OCI-LY3 (cell line): Measurements from ENCODE around the gene PTPRN2.

ENCODE experiments used
- H2AFZ ChIP-seq: fragments of 200-600, 300-600 bp; shearing (Covaris generic); 2 replicates; pipeline ENCODE4 v1.6.0; 2014; ENCODE audit warnings: antibody characterized with exemption, low read depth, low read length
- H3K27ac ChIP-seq: fragments of 200-600, 300-600 bp; sonication (generic); 2 replicates; pipeline ENCODE4 v1.5.1; 2014; ENCODE audit warnings: mild to moderate bottlenecking, low read length, moderate library complexity, mixed read lengths
- H3K27me3 ChIP-seq: fragments of 200-600, 300-600 bp; sonication (generic); 2 replicates; pipeline ENCODE4 v1.6.1; 2014; ENCODE audit warnings: low read depth, low read length, mixed read lengths
- H3K36me3 ChIP-seq: fragments of 200-600, 300-600 bp; sonication (generic); replicated peaks from 2 replicates; pipeline ENCODE3; 2014; ENCODE audit warnings: low read depth, low read length, mixed read lengths
- H3K4me1 ChIP-seq: fragments of 300-600, 200-600 bp; sonication (generic); 2 replicates; pipeline ENCODE4 v1.6.1; 2014; ENCODE audit warnings: low read length, mixed read lengths
- H3K4me2 ChIP-seq: fragments of 200-600, 300-600 bp; sonication (generic); 2 replicates; pipeline ENCODE4 v1.6.1; 2014; ENCODE audit warnings: low read length, mixed read lengths
- H3K4me3 ChIP-seq: fragments of 300-600, 200-600 bp; sonication (generic); 2 replicates; pipeline ENCODE4 v1.5.1; 2014; ENCODE audit warnings: antibody characterized with exemption, mild to moderate bottlenecking, low read length, moderate library complexity
- H3K79me2 ChIP-seq: fragments of 300-600, 200-600 bp; shearing (Covaris generic); 2 replicates; pipeline ENCODE4 v1.6.1; 2014; ENCODE audit warnings: mild to moderate bottlenecking, low read length, mixed read lengths
- H3K9ac ChIP-seq: fragments of 300-600, 200-600 bp; shearing (Covaris generic); 2 replicates; pipeline ENCODE4 v1.6.0; 2014; ENCODE audit warnings: mild to moderate bottlenecking, low read length, moderate library complexity
- H3K9me3 ChIP-seq: fragments of 200-600, 300-600 bp; shearing (Covaris generic); 2 replicates; pipeline ENCODE4 v1.6.1; 2014; ENCODE audit warnings: low read length, mixed read lengths; ENCODE audit not compliant: insufficient read depth
- H4K20me1 ChIP-seq: fragments of 200-600, 300-600 bp; sonication (generic); 2 replicates; pipeline ENCODE4 v1.6.1; 2016; ENCODE audit warnings: low read length, mixed read lengths; ENCODE audit not compliant: insufficient read depth
- EZH2phosphoT487 ChIP-seq: fragments of 200-600 bp; shearing (Covaris generic); IDR thresholded peaks from 2 replicates; pipeline ENCODE4 v1.6.1; 2018; ENCODE audit warnings: antibody characterized with exemption, mixed run types, low read depth
- TF ChIP-seq, protein P1 (sequence below): fragments of 200-600, 300-600 bp; sonication (generic); IDR thresholded peaks from 2 replicates; pipeline ENCODE4 v1.5.1; 2014; ENCODE audit warnings: antibody characterized with exemption, low read length, low read depth

The PTPRN2 gene

DNA sequence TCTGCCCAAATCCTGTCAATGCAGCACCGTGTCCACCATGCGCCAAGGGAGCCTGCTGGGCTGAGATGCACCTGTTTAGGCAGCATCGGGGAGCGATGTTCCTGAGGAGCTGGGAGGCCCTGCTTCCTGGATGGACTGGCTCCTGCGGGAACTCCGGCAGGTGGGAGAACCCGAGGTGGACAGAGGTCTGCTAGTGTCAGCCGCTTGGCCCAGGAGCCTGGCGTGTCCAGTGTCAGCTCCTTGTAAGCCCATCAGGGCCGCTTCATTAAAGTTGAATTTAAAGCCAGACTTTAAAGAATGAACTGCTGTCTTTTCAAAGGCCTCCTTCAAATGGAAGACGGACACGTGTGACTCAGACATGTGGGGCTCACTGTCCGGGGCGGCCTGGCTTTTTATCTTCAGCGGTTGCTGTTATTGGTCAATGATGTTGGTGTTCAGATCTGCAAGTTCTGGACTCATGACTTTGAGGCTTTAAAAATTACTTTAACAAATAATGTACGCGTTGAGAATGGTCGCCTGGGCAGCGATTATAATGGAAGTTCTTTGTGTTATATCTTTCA lies 828.3 kb downstream of the PTPRN2 start:
- no peak for TF ChIP-seq EZH2phosphoT487
- TF ChIP-seq, protein P1, sequence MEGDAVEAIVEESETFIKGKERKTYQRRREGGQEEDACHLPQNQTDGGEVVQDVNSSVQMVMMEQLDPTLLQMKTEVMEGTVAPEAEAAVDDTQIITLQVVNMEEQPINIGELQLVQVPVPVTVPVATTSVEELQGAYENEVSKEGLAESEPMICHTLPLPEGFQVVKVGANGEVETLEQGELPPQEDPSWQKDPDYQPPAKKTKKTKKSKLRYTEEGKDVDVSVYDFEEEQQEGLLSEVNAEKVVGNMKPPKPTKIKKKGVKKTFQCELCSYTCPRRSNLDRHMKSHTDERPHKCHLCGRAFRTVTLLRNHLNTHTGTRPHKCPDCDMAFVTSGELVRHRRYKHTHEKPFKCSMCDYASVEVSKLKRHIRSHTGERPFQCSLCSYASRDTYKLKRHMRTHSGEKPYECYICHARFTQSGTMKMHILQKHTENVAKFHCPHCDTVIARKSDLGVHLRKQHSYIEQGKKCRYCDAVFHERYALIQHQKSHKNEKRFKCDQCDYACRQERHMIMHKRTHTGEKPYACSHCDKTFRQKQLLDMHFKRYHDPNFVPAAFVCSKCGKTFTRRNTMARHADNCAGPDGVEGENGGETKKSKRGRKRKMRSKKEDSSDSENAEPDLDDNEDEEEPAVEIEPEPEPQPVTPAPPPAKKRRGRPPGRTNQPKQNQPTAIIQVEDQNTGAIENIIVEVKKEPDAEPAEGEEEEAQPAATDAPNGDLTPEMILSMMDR, result no peak
- H4K20me1 ChIP-seq, result no peaks in the 10 kb centered on the region

GRCh38 chr7:157758468-157759245 lies 829.0 kb downstream of the PTPRN2 start:
- H2AFZ ChIP-seq, result no peak overlapping the region
- H3K9me3 ChIP-seq, result no peaks in the 10 kb centered on the region
- H3K27ac ChIP-seq, result no peak overlapping the region
- H3K4me2 ChIP-seq, result no peak overlapping the region
- H3K4me3 ChIP-seq, result no peak overlapping the region
- no peak overlapping the region for H3K9ac ChIP-seq
- no peaks in the 10 kb centered on the region for H4K20me1 ChIP-seq
- no peaks in the 10 kb centered on the region for H3K36me3 ChIP-seq
- no peaks in the 10 kb centered on the region for H3K4me1 ChIP-seq
- H3K27me3 ChIP-seq, result no peaks in the 10 kb centered on the region
- no peaks in the 10 kb centered on the region for H3K79me2 ChIP-seq
- TF ChIP-seq EZH2phosphoT487, result no peak
- TF ChIP-seq, protein P1, result no peak

More for the DNA sequence above, 828.3 kb downstream of the PTPRN2 start:
- Histone ChIP-seq H3K36me3 (no peaks in the 10 kb centered on the region), H3K9me3 (no peaks in the 10 kb centered on the region), H3K4me2 (no peak overlapping the region), H3K79me2 (no peaks in the 10 kb centered on the region), H3K27me3 (no peaks in the 10 kb centered on the region), H2AFZ (no peak overlapping the region), H3K27ac (no peak overlapping the region), H3K9ac (no peak overlapping the region), H3K4me3 (no peak overlapping the region), H3K4me1 (no peaks in the 10 kb centered on the region)

GRCh38 chr7:157757776-157758467 lies 829.7 kb downstream of the PTPRN2 start:
- H3K9ac ChIP-seq, result no peak overlapping the region
- no peak overlapping the region for H3K4me3 ChIP-seq
- H4K20me1 ChIP-seq, result no peaks in the 10 kb centered on the region
- no peaks in the 10 kb centered on the region for H3K36me3 ChIP-seq
- no peaks in the 10 kb centered on the region for H3K79me2 ChIP-seq
- no peak overlapping the region for H3K27ac ChIP-seq
- TF ChIP-seq, protein P1, result no peak
- TF ChIP-seq EZH2phosphoT487, result no peak
- no peaks in the 10 kb centered on the region for H3K27me3 ChIP-seq
- H3K9me3 ChIP-seq, result no peaks in the 10 kb centered on the region
- no peaks in the 10 kb centered on the region for H3K4me1 ChIP-seq
- no peak overlapping the region for H2AFZ ChIP-seq
- no peak overlapping the region for H3K4me2 ChIP-seq

DNA sequence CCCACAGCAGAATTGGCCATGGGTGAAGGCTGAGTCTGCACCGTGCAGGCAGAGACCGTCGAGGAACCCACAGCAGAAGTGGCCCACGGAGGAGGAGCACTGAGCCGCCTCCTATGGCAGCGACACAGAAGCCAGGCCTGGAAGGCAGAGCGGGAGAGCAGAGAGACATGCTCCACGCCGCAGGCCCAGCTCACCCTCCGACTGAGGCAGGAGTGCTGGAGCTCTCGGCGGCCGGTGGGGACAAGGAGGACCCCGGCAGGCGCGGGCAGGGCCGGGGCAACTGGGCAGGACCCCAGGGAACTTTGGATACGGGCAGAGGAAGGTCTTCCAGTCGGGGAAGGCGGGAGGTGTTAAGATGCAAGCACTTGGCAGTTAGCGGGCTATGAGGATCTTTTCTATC lies 830.4 kb downstream of the PTPRN2 start:
- Histone ChIP-seq H3K9me3 (no peaks in the 10 kb centered on the region), H3K4me2 (no peak overlapping the region), H3K36me3 (no peaks in the 10 kb centered on the region)

More for the DNA sequence above, 830.4 kb downstream of the PTPRN2 start:
- H2AFZ ChIP-seq, result no peak overlapping the region
- no peaks in the 10 kb centered on the region for H4K20me1 ChIP-seq
- no peak overlapping the region for H3K4me3 ChIP-seq
- no peaks in the 10 kb centered on the region for H3K4me1 ChIP-seq
- H3K27ac ChIP-seq, result no peak overlapping the region
- TF ChIP-seq EZH2phosphoT487, result no peak
- TF ChIP-seq, protein P1, result no peak
- H3K79me2 ChIP-seq, result no peaks in the 10 kb centered on the region
- no peak overlapping the region for H3K9ac ChIP-seq
- no peaks in the 10 kb centered on the region for H3K27me3 ChIP-seq
